Left kidney (tissue), 2 donors: ENCODE results near the gene TRIM33. TPM values are rescaled to one million over a fixed set of nuclear protein-coding genes. Genes with fewer than 3 reads are reported as not detected.
A peak's percentile ranks its signal among the peaks of the same experiment; 100 is the strongest.
"Not testable (repeated sequence)": the region's sequence is repeated elsewhere in the genome, so short reads cannot be mapped to it uniquely, and the experiment has no call there.

Experiments
- DNase-seq: peaks from one replicate; pipeline ENCODE4 v3.0.0-alpha.2; 2013
- polyA plus RNA-seq: library from polyadenylated mRNA; unstranded; fragments of 120-200 nt; gene quantifications from one replicate; pipeline ENCODE4 v1.2.1, GENCODE V29; 2013; ENCODE audit not compliant: insufficient read length

TRIM33 gene
- polyA plus RNA-seq, 1 donor = 74.4 TPM

GRCh38 chr1:114468047-114468446 lies 43.0 kb downstream of the TRIM33 start:
- no peak for DNase-seq

- DNase-seq = no peak
These were observed 43.5 kb downstream of the TRIM33 start for GRCh38 chr1:114467491-114467890.

GRCh38 chr1:114466334-114467014 lies 44.5 kb downstream of the TRIM33 start:
- DNase-seq = no peak

GRCh38 chr1:114462963-114463362 lies 48.0 kb downstream of the TRIM33 start:
- no peak for DNase-seq

- no peak for DNase-seq
These were observed 48.7 kb downstream of the TRIM33 start for GRCh38 chr1:114462341-114462740.

GRCh38 chr1:114458237-114458777 lies 52.7 kb downstream of the TRIM33 start:
- DNase-seq = no peak

- no peak for DNase-seq
These were observed 53.2 kb downstream of the TRIM33 start for GRCh38 chr1:114457675-114458236.

- no peak for DNase-seq
These were observed 54.4 kb downstream of the TRIM33 start for GRCh38 chr1:114456586-114456985.

- DNase-seq = no peak
These were observed 55.8 kb downstream of the TRIM33 start for GRCh38 chr1:114455102-114455785.

GRCh38 chr1:114454539-114454938 lies 56.5 kb downstream of the TRIM33 start:
- no peak for DNase-seq

- no peak for DNase-seq
These were observed 57.6 kb downstream of the TRIM33 start for GRCh38 chr1:114453361-114453784.

GRCh38 chr1:114448370-114449036 lies 62.5 kb downstream of the TRIM33 start:
- no peak for DNase-seq

- DNase-seq = no peak
These were observed 64.8 kb downstream of the TRIM33 start for GRCh38 chr1:114446198-114446597.

- not testable (repeated sequence) for DNase-seq
These were observed 67.8 kb downstream of the TRIM33 start for GRCh38 chr1:114443226-114443625.

GRCh38 chr1:114441332-114441731 lies 69.7 kb downstream of the TRIM33 start:
- no peak for DNase-seq

GRCh38 chr1:114439369-114439768 lies 71.6 kb downstream of the TRIM33 start:
- DNase-seq = no peak

GRCh38 chr1:114437812-114438211 lies 73.2 kb downstream of the TRIM33 start:
- no peak for DNase-seq

- DNase-seq = no peak
These were observed 74.2 kb downstream of the TRIM33 start for GRCh38 chr1:114436799-114437198.

- no peak for DNase-seq
These were observed 75.8 kb downstream of the TRIM33 start for GRCh38 chr1:114435088-114435715.

- DNase-seq = no peak
These were observed 80.0 kb downstream of the TRIM33 start for GRCh38 chr1:114431026-114431425.

GRCh38 chr1:114428083-114428754 lies 82.8 kb downstream of the TRIM33 start:
- DNase-seq = peak; percentile 3

- DNase-seq = no peak
These were observed 83.4 kb downstream of the TRIM33 start for GRCh38 chr1:114427612-114428011.
